AG20443 (cell line): ENCODE measurements around the gene PSG7.
"Not testable (repeated sequence)": the region's sequence is repeated elsewhere in the genome, so short reads cannot be mapped to it uniquely, and the experiment has no call there.

Source experiments
- DNase-seq: peaks from one replicate; pipeline ENCODE4 v3.0.0; 2012; ENCODE audit warnings: low spot score, mixed read lengths

Gene PSG7

GRCh38 chr19:42937107-42937506 is at the start of gene PSG7:
PSG7 (minus strand) TSS chr19:42937207; CDS start chr19:42937076, 131 bp downstream.
- not testable (repeated sequence) for DNase-seq

GRCh38 chr19:42985588-42985987 is 48.6 kb upstream of the PSG7 start:
- peak; percentile 13 for DNase-seq

- DNase-seq = not testable (repeated sequence)
Measured at GRCh38 chr19:42982111-42982510, 45.1 kb upstream of the PSG7 start.

- DNase-seq = not testable (repeated sequence)
Measured at GRCh38 chr19:42971451-42971850, 34.4 kb upstream of the PSG7 start.

GRCh38 chr19:42965176-42965575 is 28.2 kb upstream of the PSG7 start:
- DNase-seq = peak; percentile 50

- DNase-seq = no peak
Measured at GRCh38 chr19:42961119-42961518, 24.1 kb upstream of the PSG7 start.

- not testable (repeated sequence) for DNase-seq
Measured at GRCh38 chr19:42952126-42952525, 15.1 kb upstream of the PSG7 start.

- DNase-seq = not testable (repeated sequence)
Measured at GRCh38 chr19:42951476-42951875, 14.5 kb upstream of the PSG7 start.

- DNase-seq = peak; percentile 10
Measured at GRCh38 chr19:42942187-42942789, 5.3 kb upstream of the PSG7 start.

- DNase-seq = not testable (repeated sequence)
Measured at GRCh38 chr19:42934726-42935125, 2.3 kb downstream of the PSG7 start.

GRCh38 chr19:42934183-42934582 is 2.8 kb downstream of the PSG7 start:
- DNase-seq = not testable (repeated sequence)

GRCh38 chr19:42933412-42933811 is 3.6 kb downstream of the PSG7 start:
- DNase-seq = not testable (repeated sequence)

GRCh38 chr19:42932485-42933101 is 4.4 kb downstream of the PSG7 start:
- DNase-seq = peak; percentile 72

GRCh38 chr19:42930214-42930613 is 6.8 kb downstream of the PSG7 start:
- DNase-seq = peak; percentile 9

- no peak for DNase-seq
Measured at GRCh38 chr19:42928896-42929295, 8.1 kb downstream of the PSG7 start.

- no peak for DNase-seq
Measured at GRCh38 chr19:42926781-42927180, 10.2 kb downstream of the PSG7 start.

- DNase-seq = peak; percentile 40
Measured at GRCh38 chr19:42923106-42923505, 13.9 kb downstream of the PSG7 start.

GRCh38 chr19:42920971-42921370 is 16.0 kb downstream of the PSG7 start:
- DNase-seq = not testable (repeated sequence)

GRCh38 chr19:42919757-42920079 is 17.3 kb downstream of the PSG7 start:
- DNase-seq = no peak

- not testable (repeated sequence) for DNase-seq
Measured at GRCh38 chr19:42919070-42919756, 17.8 kb downstream of the PSG7 start.

GRCh38 chr19:42918377-42919069 is 18.5 kb downstream of the PSG7 start:
- DNase-seq = not testable (repeated sequence)

GRCh38 chr19:42917634-42918033 is 19.4 kb downstream of the PSG7 start, which contains the start of gene PSG6:
PSG6 (minus strand) TSS chr19:42917894; CDS start chr19:42917792, 102 bp downstream.
- DNase-seq = not testable (repeated sequence)

GRCh38 chr19:42916931-42917330 is 20.1 kb downstream of the PSG7 start:
- DNase-seq = not testable (repeated sequence)
